Neural cell (in vitro differentiated cells): ENCODE measurements around the gene HRAS. TPM values are rescaled to one million over a fixed set of nuclear protein-coding genes. Genes with fewer than 3 reads are reported as not detected.

Experiments used
- H2AFZ ChIP-seq: fragments of 200-600, 300-800 bp; sonication (generic), shearing (Covaris generic); 2 replicates; pipeline ENCODE4 v1.6.0; 2014; ENCODE audit warnings: low read depth, mild to moderate bottlenecking, antibody characterized with exemption, low read length, moderate library complexity
- H3F3A ChIP-seq: fragments of 200-600 bp; shearing (Covaris generic); 2 replicates; pipeline ENCODE4 v1.6.1; 2016; ENCODE audit warnings: mild to moderate bottlenecking, moderate library complexity, mixed read lengths, antibody characterized with exemption, low read length; ENCODE audit not compliant: insufficient read depth, poor library complexity, severe bottlenecking
- H3K27ac ChIP-seq: fragments of 200-600, 300-800 bp; sonication (generic), shearing (Covaris generic); 2 replicates; pipeline ENCODE4 v1.5.1; 2014; ENCODE audit warnings: mild to moderate bottlenecking, low read length, moderate library complexity
- H3K27me3 ChIP-seq: fragments of 300-800, 200-600 bp; sonication (generic), shearing (Covaris generic); 2 replicates; pipeline ENCODE4 v1.6.0; 2014; ENCODE audit warnings: mild to moderate bottlenecking, low read depth, low read length, moderate library complexity; ENCODE audit not compliant: insufficient read depth
- H3K36me3 ChIP-seq: fragments of 300-800, 200-600 bp; sonication (generic), shearing (Covaris generic); 2 replicates; pipeline ENCODE4 v1.5.1; 2014; ENCODE audit warnings: mild to moderate bottlenecking, antibody characterized with exemption, low read length, moderate library complexity; ENCODE audit not compliant: insufficient read depth
- H3K4me2 ChIP-seq: fragments of 300-800, 200-600 bp; sonication (generic), shearing (Covaris generic); 2 replicates; pipeline ENCODE4 v1.6.0; 2014; ENCODE audit warnings: mild to moderate bottlenecking, low read length
- H3K4me3 ChIP-seq: fragments of 300-800, 200-600 bp; sonication (generic), shearing (Covaris generic); 2 replicates; pipeline ENCODE4 v1.5.1; 2014; ENCODE audit warnings: mild to moderate bottlenecking, low read length, moderate library complexity
- H3K79me2 ChIP-seq: fragments of 200-600 bp; shearing (Covaris generic); replicated peaks from 2 replicates; pipeline ENCODE4 v1.6.0; 2014; ENCODE audit warnings: mild to moderate bottlenecking, low read length, moderate library complexity; ENCODE audit not compliant: insufficient read depth
- H3K9ac ChIP-seq: fragments of 300-800, 200-600 bp; sonication (generic), shearing (Covaris generic); 2 replicates; pipeline ENCODE4 v1.6.1; 2016; ENCODE audit warnings: mild to moderate bottlenecking, low read length, mixed read lengths
- H3K9me2 ChIP-seq: fragments of 200-600 bp; shearing (Covaris generic); 2 replicates; pipeline ENCODE4 v1.6.1; 2016; ENCODE audit warnings: mild to moderate bottlenecking, low read length, mixed read lengths; ENCODE audit not compliant: insufficient read depth
- H3K9me3 ChIP-seq: fragments of 200-600, 300-800 bp; sonication (generic), shearing (Covaris generic); 2 replicates; pipeline ENCODE4 v1.6.1; 2016; ENCODE audit warnings: mild to moderate bottlenecking, mixed run types, low read length, moderate library complexity, mixed read lengths
- H4K20me1 ChIP-seq: fragments of 200-600 bp; shearing (Covaris generic); 2 replicates; pipeline ENCODE4 v1.6.1; 2016; ENCODE audit warnings: mild to moderate bottlenecking, mixed run types; ENCODE audit not compliant: insufficient read depth
- EP300 ChIP-seq: fragments of 450-650 bp; conservative IDR thresholded peaks from 2 replicates; pipeline ENCODE4 v1.6.1; 2014; ENCODE audit warnings: antibody characterized with exemption, mild to moderate bottlenecking, moderate library complexity; ENCODE audit not compliant: poor library complexity, severe bottlenecking
- EZH2 ChIP-seq: fragments of 200-600, 300-800 bp; shearing (Covaris generic), sonication (generic); IDR thresholded peaks from 2 replicates; pipeline ENCODE4 v1.6.1; 2014; ENCODE audit warnings: antibody characterized with exemption, low read length, borderline replicate concordance, mild to moderate bottlenecking; ENCODE audit not compliant: insufficient read depth, poor library complexity, severe bottlenecking
- MXI1 ChIP-seq: fragments of 450-650 bp; conservative IDR thresholded peaks from 2 replicates; pipeline ENCODE4 v1.6.1; 2014; ENCODE audit warnings: antibody characterized with exemption, mild to moderate bottlenecking; ENCODE audit not compliant: poor library complexity, severe bottlenecking
- POLR2AphosphoS5 ChIP-seq: IDR thresholded peaks from 2 replicates; pipeline ENCODE4 v1.6.1; 2012
- RAD21 ChIP-seq: fragments of 450-650 bp; conservative IDR thresholded peaks from 2 replicates; pipeline ENCODE4 v1.6.1; 2014; ENCODE audit warnings: antibody characterized with exemption, mild to moderate bottlenecking, moderate library complexity
- REST ChIP-seq: IDR thresholded peaks from 2 replicates; pipeline ENCODE4 v1.6.1; 2012; ENCODE audit warnings: borderline replicate concordance
- SMC3 ChIP-seq: fragments of 450-650 bp; conservative IDR thresholded peaks from 2 replicates; pipeline ENCODE4 v1.6.1; 2014; ENCODE audit warnings: antibody characterized with exemption, mild to moderate bottlenecking, moderate library complexity; ENCODE audit not compliant: poor library complexity
- TAF1 ChIP-seq: IDR thresholded peaks from 2 replicates; pipeline ENCODE4 v1.6.1; 2012; ENCODE audit warnings: low read depth
- polyA plus RNA-seq: library from polyadenylated mRNA; depleted of rRNA; stranded (reverse); fragments of >200 nt; gene quantifications from 2 replicates; pipeline ENCODE4 v1.2.3, GENCODE V29; 2014
- TF ChIP-seq, protein P1 (sequence below): fragments of 450-650 bp; IDR thresholded peaks from 2 replicates; pipeline ENCODE4 v1.5.1; 2014; ENCODE audit warnings: antibody characterized with exemption, mild to moderate bottlenecking, moderate library complexity; ENCODE audit not compliant: poor library complexity, severe bottlenecking

HRAS gene
- polyA plus RNA-seq, 1 donor from 2014 or later = 120 TPM

GRCh38 chr11:488992-489391, 46.4 kb downstream of the HRAS start:
- Histone ChIP-seq H3K9me3 (no peaks in the 10 kb centered on the region), H3K79me2 (no peaks in the 10 kb centered on the region), H3K36me3 (no peaks in the 10 kb centered on the region), H3K27me3 (no peaks in the 10 kb centered on the region), H3K9ac (no peak overlapping the region), H3K4me2 (no peak overlapping the region), H3F3A (no peaks in the 10 kb centered on the region), H2AFZ (no peak overlapping the region), H3K27ac (no peak overlapping the region), H3K4me3 (no peak overlapping the region), H4K20me1 (no peaks in the 10 kb centered on the region), H3K9me2 (no peaks in the 10 kb centered on the region)
- no peak for TF ChIP-seq POLR2AphosphoS5
- TF ChIP-seq MXI1 = no peak
- no peak for TF ChIP-seq EZH2
- TF ChIP-seq REST = no peak
- TF ChIP-seq, protein P1, sequence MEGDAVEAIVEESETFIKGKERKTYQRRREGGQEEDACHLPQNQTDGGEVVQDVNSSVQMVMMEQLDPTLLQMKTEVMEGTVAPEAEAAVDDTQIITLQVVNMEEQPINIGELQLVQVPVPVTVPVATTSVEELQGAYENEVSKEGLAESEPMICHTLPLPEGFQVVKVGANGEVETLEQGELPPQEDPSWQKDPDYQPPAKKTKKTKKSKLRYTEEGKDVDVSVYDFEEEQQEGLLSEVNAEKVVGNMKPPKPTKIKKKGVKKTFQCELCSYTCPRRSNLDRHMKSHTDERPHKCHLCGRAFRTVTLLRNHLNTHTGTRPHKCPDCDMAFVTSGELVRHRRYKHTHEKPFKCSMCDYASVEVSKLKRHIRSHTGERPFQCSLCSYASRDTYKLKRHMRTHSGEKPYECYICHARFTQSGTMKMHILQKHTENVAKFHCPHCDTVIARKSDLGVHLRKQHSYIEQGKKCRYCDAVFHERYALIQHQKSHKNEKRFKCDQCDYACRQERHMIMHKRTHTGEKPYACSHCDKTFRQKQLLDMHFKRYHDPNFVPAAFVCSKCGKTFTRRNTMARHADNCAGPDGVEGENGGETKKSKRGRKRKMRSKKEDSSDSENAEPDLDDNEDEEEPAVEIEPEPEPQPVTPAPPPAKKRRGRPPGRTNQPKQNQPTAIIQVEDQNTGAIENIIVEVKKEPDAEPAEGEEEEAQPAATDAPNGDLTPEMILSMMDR = no peak
- no peak for TF ChIP-seq TAF1
- TF ChIP-seq EP300 = no peak

- Histone ChIP-seq H3K9ac (no peak overlapping the region), H3K4me3 (no peak overlapping the region), H3K4me2 (no peak overlapping the region), H3K36me3 (no peaks in the 10 kb centered on the region), H3K9me3 (no peaks in the 10 kb centered on the region), H3K27me3 (no peaks in the 10 kb centered on the region), H3K9me2 (no peaks in the 10 kb centered on the region), H3F3A (no peaks in the 10 kb centered on the region), H3K27ac (no peak overlapping the region), H4K20me1 (no peaks in the 10 kb centered on the region), H2AFZ (no peak overlapping the region), H3K79me2 (no peaks in the 10 kb centered on the region)
- TF ChIP-seq, protein P1 = no peak
- TF ChIP-seq SMC3 (no peak), MXI1 (no peak), EZH2 (no peak), POLR2AphosphoS5 (no peak), REST (no peak), TAF1 (no peak), EP300 (no peak), RAD21 (no peak)
Observed at GRCh38 chr11:488579-488978, 46.8 kb downstream of the HRAS start.
